Measurements from ENCODE around the gene B4GALNT2. TPM values are rescaled to one million over a fixed set of nuclear protein-coding genes. Genes with fewer than 3 reads are reported as not detected.
"Not testable (repeated sequence)": the region's sequence is repeated elsewhere in the genome, so short reads cannot be mapped to it uniquely, and the experiment has no call there.

B4GALNT2 gene
- total and polyA plus RNA-seq, 2 donors (not counting 1 experiment from before 2014, with no cell fraction given), result 0.12 TPM; not detected in 1

DNA sequence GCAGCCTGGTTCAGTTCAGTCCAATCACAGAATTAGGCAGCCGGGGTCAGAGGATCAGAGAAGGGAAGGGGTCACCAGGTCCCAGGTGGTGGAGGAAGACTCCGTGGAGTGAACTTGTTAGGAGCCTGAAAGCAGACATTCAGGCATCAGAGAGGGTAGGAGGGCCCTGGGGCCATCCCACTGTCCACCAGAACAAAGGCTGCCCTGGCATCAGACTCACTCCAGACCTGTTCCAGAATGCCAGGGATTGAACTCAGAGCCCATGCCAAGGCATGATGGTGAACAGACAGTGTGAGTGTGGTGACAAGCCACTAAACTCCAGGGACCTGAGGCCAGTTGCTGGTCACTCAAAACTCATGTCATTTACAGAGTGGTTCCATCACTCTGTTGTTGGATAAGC lies 37.6 kb downstream of the B4GALNT2 start:
- Mint-ChIP-seq H3K27ac (no peak overlapping the region), H3K27me3 (peaks cover 57% of the 10 kb centered on the region), H3K4me3 (no peak overlapping the region), H3K4me1 (no peaks in the 10 kb centered on the region), H3K9me3 (ENCODE audit: insufficient read depth) (peaks cover 8% of the 10 kb centered on the region)
- TF ChIP-seq EZH2 (IDR thresholded peaks at IDR 0.05; ENCODE audit: borderline replicate concordance, insufficient read depth, low read depth, low read length, poor library complexity, severe bottlenecking), result no peak
- TF ChIP-seq, protein P1, sequence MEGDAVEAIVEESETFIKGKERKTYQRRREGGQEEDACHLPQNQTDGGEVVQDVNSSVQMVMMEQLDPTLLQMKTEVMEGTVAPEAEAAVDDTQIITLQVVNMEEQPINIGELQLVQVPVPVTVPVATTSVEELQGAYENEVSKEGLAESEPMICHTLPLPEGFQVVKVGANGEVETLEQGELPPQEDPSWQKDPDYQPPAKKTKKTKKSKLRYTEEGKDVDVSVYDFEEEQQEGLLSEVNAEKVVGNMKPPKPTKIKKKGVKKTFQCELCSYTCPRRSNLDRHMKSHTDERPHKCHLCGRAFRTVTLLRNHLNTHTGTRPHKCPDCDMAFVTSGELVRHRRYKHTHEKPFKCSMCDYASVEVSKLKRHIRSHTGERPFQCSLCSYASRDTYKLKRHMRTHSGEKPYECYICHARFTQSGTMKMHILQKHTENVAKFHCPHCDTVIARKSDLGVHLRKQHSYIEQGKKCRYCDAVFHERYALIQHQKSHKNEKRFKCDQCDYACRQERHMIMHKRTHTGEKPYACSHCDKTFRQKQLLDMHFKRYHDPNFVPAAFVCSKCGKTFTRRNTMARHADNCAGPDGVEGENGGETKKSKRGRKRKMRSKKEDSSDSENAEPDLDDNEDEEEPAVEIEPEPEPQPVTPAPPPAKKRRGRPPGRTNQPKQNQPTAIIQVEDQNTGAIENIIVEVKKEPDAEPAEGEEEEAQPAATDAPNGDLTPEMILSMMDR (IDR thresholded peaks at IDR 0.05), result no peak
- ATAC-seq (ENCODE audit: low read depth) (no peak), DNase-seq (no peak)
- intact Hi-C loops (cut with micrococcal nuclease), result no loop called here
- H2AFZ ChIP-seq (ENCODE audit: insufficient read depth, low read depth, low read length, poor library complexity, severe bottlenecking), result no peak overlapping the region
- H3K4me2 ChIP-seq (replicated peaks; ENCODE audit: low read depth, low read length, poor library complexity, severe bottlenecking), result no peak overlapping the region
- H3K79me2 ChIP-seq (ENCODE audit: control insufficient read depth, insufficient read depth, low read length), result no peaks in the 10 kb centered on the region
- no peaks in the 10 kb centered on the region for H3K4me1 ChIP-seq (ENCODE audit: control insufficient read depth in 2 of 2, insufficient read depth in 2 of 2, low read length in 2 of 2)
- no peak overlapping the region for H3K4me3 ChIP-seq (ENCODE audit: control extremely low read depth in 1 of 5, extremely low read depth in 1 of 5, insufficient read depth in 1 of 5, low read depth in 2 of 5, low read length in 4 of 5)
- ChIA-PET POLR2A (no interaction called here), CTCF (interaction anchor here (2.4 kb wide), 1 partner anchor 10 kb away, joined by 10 read pairs; no protein-coding TSS in a partner anchor)
- WGBS (ENCODE audit: insufficient coverage), result 63% methylated on average over 1 of the region's 2 CpGs
- H3K9ac ChIP-seq (ENCODE audit: low read length), result no peak overlapping the region
- H3K27ac ChIP-seq (ENCODE audit: low read length in 2 of 2), result no peak overlapping the region
- H3K36me3 ChIP-seq (replicated peaks in 1 of 2; ENCODE audit: control extremely low read depth in 1 of 2, control insufficient read depth in 1 of 2, extremely low read depth in 1 of 2, insufficient read depth in 2 of 2, low read length in 1 of 2), result no peaks in the 10 kb centered on the region
- no peaks in the 10 kb centered on the region for H4K20me1 ChIP-seq (ENCODE audit: control insufficient read depth, insufficient read depth, low read length, poor library complexity, severe bottlenecking)
- H3K27me3 ChIP-seq (replicated peaks in 1 of 4; ENCODE audit: control extremely low read depth in 1 of 4, control insufficient read depth in 3 of 4, insufficient read depth in 4 of 4, low read length in 3 of 4), result peaks cover 0 to 22% (median 14%) of the 10 kb centered on the region in 4 experiments
- H3K9me3 ChIP-seq (ENCODE audit: control extremely low read depth in 1 of 3, control insufficient read depth in 2 of 3, insufficient read depth in 1 of 3, low read length in 2 of 3), result peaks cover 1 to 7% (median 6%) of the 10 kb centered on the region in 3 donors

DNA sequence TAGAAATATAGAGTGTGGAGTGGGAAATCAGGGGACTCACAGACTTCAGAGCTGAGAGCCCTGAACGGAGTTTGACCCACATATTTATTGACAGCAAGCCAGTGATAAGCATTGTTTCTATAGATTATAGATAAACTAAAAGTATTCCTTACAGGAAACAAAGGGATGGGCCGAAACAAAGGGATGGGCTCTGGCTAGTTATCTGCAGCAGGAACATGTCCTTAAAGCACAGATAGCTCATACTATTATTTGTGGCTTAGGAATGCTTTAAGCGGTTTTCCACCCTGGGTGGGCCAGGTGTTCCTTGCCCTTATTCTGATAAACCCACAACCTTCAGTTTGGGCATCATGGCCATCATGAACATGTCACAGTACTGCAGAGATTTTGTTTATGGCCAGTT lies 38.1 kb downstream of the B4GALNT2 start:
- H3K4me2 ChIP-seq (replicated peaks; ENCODE audit: low read depth, low read length, poor library complexity, severe bottlenecking); H3K4me3 Mint-ChIP-seq; ATAC-seq (ENCODE audit: low read depth); POLR2A ChIA-PET; H4K20me1 ChIP-seq (ENCODE audit: control insufficient read depth, insufficient read depth, low read length, poor library complexity, severe bottlenecking); H3K27ac Mint-ChIP-seq; H3K4me1 ChIP-seq (ENCODE audit: control insufficient read depth in 2 of 2, insufficient read depth in 2 of 2, low read length in 2 of 2); H3K27ac ChIP-seq (ENCODE audit: low read length in 2 of 2); H3K4me3 ChIP-seq (ENCODE audit: control extremely low read depth in 1 of 5, extremely low read depth in 1 of 5, insufficient read depth in 1 of 5, low read depth in 2 of 5, low read length in 4 of 5); intact Hi-C loops (cut with micrococcal nuclease); DNase-seq; H3K79me2 ChIP-seq (ENCODE audit: control insufficient read depth, insufficient read depth, low read length); H3K4me1 Mint-ChIP-seq; H3K9ac ChIP-seq (ENCODE audit: low read length); H3K36me3 ChIP-seq (replicated peaks in 1 of 2; ENCODE audit: control extremely low read depth in 1 of 2, control insufficient read depth in 1 of 2, extremely low read depth in 1 of 2, insufficient read depth in 2 of 2, low read length in 1 of 2); H2AFZ ChIP-seq (ENCODE audit: insufficient read depth, low read depth, low read length, poor library complexity, severe bottlenecking): not testable (repeated sequence)
- CTCF ChIA-PET, result interaction anchor here (1.1 to 2.4 kb wide), 3 partner anchors 9 to 57 kb away, joined by 3 to 10 read pairs (median 3); no protein-coding TSS in a partner anchor
- no CpG with 5 or more reads among the region's 3 CpGs for WGBS (ENCODE audit: insufficient coverage)
- H3K9me3 Mint-ChIP-seq (ENCODE audit: insufficient read depth), result peaks cover 11% of the 10 kb centered on the region
- peaks cover 55% of the 10 kb centered on the region for H3K27me3 Mint-ChIP-seq
- peaks cover 2 to 12% (median 11%) of the 10 kb centered on the region in 3 donors for H3K9me3 ChIP-seq (ENCODE audit: control extremely low read depth in 1 of 3, control insufficient read depth in 2 of 3, insufficient read depth in 1 of 3, low read length in 2 of 3)
- H3K27me3 ChIP-seq (replicated peaks in 1 of 4; ENCODE audit: control extremely low read depth in 1 of 4, control insufficient read depth in 3 of 4, insufficient read depth in 4 of 4, low read length in 3 of 4), result peaks cover 0 to 27% (median 15%) of the 10 kb centered on the region in 4 experiments

DNA sequence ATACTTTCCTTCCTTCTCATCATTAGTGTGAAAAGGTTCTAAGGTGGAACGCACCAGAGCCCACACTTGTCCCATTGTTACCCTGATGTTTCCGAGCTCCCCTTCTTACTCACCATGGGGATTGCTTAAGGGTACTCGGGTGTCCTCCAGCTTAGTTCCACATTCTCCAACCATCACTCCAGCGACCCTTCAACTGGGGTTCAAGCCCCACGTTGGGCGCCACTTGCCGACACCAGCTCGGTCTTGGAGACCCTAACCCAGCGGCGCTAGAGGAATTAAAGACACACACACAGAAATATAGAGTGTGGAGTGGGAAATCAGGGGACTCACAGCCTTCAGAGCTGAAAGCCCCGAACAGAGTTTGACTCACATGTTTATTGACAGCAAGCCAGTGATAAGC lies 43.4 kb downstream of the B4GALNT2 start:
- H3K4me3 ChIP-seq (ENCODE audit: control extremely low read depth in 1 of 5, extremely low read depth in 1 of 5, insufficient read depth in 1 of 5, low read depth in 2 of 5, low read length in 4 of 5); CTCF ChIA-PET; H3K4me2 ChIP-seq (replicated peaks; ENCODE audit: low read depth, low read length, poor library complexity, severe bottlenecking); DNase-seq; H4K20me1 ChIP-seq (ENCODE audit: control insufficient read depth, insufficient read depth, low read length, poor library complexity, severe bottlenecking); H3K27me3 ChIP-seq (replicated peaks in 1 of 4; ENCODE audit: control extremely low read depth in 1 of 4, control insufficient read depth in 3 of 4, insufficient read depth in 4 of 4, low read length in 3 of 4); H3K36me3 ChIP-seq (replicated peaks in 1 of 2; ENCODE audit: control extremely low read depth in 1 of 2, control insufficient read depth in 1 of 2, extremely low read depth in 1 of 2, insufficient read depth in 2 of 2, low read length in 1 of 2); H3K4me1 Mint-ChIP-seq; POLR2A ChIA-PET; intact Hi-C loops (cut with micrococcal nuclease); H3K4me1 ChIP-seq (ENCODE audit: control insufficient read depth in 2 of 2, insufficient read depth in 2 of 2, low read length in 2 of 2); H3K4me3 Mint-ChIP-seq; H3K27ac Mint-ChIP-seq; H2AFZ ChIP-seq (ENCODE audit: insufficient read depth, low read depth, low read length, poor library complexity, severe bottlenecking); H3K27ac ChIP-seq (ENCODE audit: low read length in 2 of 2); H3K9ac ChIP-seq (ENCODE audit: low read length); H3K79me2 ChIP-seq (ENCODE audit: control insufficient read depth, insufficient read depth, low read length); ATAC-seq (ENCODE audit: low read depth): not testable (repeated sequence)
- H3K9me3 Mint-ChIP-seq (ENCODE audit: insufficient read depth), result peaks cover 18% of the 10 kb centered on the region
- peaks cover 4 to 27% (median 26%) of the 10 kb centered on the region in 3 donors for H3K9me3 ChIP-seq (ENCODE audit: control extremely low read depth in 1 of 3, control insufficient read depth in 2 of 3, insufficient read depth in 1 of 3, low read length in 2 of 3)
- H3K27me3 Mint-ChIP-seq, result peaks cover 26% of the 10 kb centered on the region
- WGBS (ENCODE audit: insufficient coverage), result 92% methylated on average over 3 of the region's 11 CpGs
